HG03064 (cell line): ENCODE measurements around the gene TMCO4.
"Not testable (repeated sequence)": the region's sequence is repeated elsewhere in the genome, so short reads cannot be mapped to it uniquely, and the experiment has no call there.

Experiments used
- ATAC-seq: cut with Tn5 transposase; IDR thresholded peaks from one replicate; pipeline ENCODE4 v1.9.1; 2021; ENCODE audit warnings: low read depth; ENCODE audit not compliant: unreplicated experiment

The TMCO4 gene

DNA sequence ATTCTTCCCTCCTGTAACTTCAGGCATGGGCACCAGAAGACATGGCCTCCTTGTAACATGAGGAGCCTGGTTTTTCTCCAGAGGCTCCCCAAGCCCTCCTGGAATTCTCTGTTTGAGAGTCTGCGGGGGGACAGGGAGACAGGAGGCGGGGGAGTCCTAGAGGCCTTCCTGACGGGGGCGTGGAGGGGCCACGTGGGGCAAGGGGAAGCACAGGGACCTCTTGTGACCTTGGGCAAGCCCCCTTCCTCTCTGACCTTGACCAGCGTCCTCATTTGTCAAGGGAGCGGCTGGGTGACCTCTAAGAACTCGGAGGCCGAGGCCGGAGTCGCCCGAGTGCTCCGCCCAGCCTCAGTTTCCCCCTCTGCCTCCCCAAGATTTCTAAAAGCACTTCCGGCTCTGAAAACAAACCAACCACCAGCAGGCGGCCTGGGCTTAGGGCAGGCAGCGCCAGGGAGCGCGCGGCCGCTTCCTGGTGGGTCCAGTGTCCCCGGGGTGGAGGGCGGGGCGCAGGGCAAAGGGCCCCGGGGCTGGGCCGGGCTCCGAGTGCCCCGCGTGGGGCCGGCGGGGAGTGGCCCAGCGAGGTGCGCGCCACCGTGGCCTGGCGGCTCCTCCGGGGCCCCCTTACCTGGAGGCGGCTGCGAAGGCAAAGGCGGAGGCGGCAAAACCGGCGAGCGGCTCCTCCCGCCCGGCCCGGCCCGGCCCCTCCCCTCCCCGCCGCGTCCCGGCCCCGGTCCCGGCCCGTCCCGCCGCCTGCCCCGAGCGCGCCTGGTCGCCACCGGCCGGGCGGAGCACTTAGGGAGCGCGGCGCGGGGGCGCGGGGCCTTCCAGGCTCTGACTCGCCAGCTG lies at the start of gene TMCO4:
Gene TMCO4, minus strand, starts transcription at position 687 of the 846 bp plus-strand sequence. CDS start 19,158 bp downstream, outside the sequence.
- ATAC-seq: no peak

DNA sequence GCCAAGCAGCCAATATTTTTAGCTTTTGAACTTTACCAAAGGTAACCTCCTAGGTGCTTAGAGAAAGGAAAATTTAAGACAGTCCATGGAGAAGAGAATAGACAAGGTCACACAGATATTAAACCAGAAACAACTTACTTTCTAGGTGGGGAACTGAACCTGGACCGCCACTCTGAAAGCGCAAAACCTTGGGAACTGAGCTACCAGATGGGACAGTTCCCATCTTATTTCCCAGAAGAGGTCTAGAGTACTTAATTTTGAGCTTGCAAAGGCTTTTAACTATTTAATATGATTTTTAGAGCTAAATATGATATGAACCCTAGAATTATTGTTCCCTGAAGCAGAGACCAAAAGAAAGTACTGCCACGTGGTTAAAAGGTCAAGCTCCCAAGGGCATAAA lies 49.6 kb upstream of the TMCO4 start:
- not testable (repeated sequence) for ATAC-seq

DNA sequence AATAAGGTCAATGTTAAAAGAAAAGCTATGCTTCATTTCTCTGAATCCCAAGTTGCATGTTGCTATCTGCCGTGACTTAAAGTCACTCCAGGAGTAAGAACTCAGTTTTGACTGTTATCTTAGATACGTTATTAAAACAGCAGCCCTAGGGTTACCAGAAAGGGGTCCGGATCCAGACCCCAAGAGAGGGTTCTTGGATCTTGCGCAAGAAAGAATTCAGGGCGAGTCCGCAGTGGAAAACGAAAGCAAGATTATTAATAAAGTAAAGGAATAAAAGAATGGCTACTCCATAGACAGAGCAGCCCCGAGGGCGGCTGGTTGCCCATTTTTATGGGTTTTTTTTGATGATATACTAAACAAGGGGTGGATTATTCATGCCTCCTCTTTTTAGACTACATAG lies 47.6 kb upstream of the TMCO4 start:
- ATAC-seq: not testable (repeated sequence)

DNA sequence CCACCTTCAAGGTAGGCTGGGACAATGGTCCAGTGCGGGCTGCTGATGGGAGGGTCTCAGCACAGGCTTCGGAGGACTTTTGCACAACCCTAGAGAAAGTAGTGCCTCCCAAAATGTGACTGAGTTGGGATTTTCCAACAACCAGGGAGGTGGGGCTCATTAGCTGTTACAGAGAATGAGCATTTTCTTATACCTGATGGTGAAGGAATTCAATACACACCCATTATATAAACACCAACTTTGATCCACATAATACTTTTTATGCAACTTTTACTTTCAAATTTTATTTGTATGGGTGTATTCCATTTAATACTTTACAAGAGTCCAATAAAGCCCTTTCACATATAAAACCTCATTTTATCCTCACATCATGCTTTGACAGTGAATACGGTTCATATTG lies 46.6 kb upstream of the TMCO4 start:
- no peak for ATAC-seq

DNA sequence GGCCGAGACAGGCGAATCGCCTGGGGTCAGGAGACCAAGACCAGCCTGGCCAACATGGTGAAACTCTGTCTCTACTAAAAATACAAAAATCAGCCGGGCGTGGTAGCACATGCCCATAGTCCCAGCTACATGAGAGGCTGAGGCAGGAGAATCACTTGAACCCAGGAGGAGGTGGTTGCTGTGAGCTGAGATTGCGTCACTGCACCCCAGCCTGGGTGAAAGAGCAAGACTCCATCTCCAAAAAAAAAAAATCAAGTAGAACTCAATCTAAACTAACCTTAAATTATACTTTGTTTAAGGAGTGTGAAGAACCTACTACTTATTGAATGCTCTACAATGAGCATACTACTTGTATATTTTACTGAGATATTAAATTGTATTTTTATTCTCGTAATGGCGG lies 45.8 kb upstream of the TMCO4 start:
- no peak for ATAC-seq

DNA sequence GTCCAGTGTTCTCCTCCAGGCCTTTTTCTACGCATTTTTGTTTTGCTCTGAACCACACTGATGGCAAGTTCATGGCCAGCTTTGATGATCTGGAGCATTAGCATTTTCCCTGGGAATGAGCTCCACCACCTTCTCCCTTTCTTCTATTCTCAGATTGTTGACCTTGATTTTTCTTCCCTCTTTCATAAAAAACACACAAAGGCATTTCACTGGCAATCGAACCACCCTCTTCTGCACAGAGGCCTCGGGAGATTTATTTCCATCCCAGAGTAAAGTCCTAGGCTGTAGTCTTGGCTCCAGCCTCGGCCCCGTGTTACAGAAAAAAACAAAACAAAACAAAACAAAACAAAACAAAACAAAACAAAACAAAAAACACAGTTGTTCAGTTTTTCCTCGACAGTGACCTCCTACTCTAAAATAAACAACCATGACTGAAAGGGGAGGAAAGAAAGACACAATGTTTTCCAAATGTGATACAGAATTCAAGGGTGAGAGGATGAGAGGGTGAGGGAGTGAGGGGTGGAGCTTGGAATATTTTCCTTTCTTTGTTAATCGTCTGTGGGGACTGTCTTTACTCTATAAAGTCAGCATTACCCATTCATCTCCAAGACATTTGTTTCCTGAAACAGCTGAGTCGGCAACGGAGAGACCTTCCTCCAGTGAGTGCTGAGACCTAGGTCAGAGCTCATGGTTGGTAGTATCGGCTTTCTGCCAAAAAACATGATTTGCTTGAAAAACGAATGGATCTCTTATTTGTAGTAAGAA lies 45.2 kb upstream of the TMCO4 start:
- ATAC-seq: no peak

DNA sequence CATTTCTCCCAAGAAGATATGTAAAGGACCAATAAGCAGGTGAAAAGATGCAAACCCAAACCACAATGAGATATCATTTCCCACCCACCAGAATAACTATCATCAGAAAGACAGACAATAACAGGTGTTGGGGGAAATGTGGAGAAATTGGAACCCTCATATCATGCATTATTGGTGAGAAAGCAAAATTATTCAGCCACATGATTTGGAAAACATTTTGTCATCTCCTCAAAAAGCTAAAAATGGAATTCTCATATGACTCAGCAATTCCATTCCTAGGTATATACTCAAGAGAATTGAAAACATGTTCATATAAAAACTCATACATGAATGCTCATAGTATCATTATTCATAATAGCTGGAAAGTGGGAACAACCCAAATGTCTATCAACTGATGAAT lies 40.5 kb upstream of the TMCO4 start:
- ATAC-seq: no peak

DNA sequence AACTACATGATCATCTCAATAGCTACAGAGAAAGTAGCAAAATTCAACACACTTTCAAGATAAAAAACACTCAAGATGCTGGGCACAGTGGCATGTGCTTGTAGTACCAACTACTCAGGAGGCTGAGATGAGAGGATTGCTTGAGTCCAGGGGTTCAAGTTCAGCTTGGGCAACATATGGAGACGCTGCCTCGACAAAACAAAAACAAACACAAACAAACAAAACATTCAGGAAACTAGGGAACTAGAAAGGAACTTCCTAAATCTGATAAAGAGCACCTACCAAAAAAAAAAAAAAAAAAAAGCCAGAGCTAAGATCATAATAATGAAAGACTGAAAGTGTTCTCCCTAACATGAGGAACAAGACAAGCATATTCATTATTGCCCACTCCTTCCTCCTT lies 38.1 kb upstream of the TMCO4 start:
- ATAC-seq: no peak

DNA sequence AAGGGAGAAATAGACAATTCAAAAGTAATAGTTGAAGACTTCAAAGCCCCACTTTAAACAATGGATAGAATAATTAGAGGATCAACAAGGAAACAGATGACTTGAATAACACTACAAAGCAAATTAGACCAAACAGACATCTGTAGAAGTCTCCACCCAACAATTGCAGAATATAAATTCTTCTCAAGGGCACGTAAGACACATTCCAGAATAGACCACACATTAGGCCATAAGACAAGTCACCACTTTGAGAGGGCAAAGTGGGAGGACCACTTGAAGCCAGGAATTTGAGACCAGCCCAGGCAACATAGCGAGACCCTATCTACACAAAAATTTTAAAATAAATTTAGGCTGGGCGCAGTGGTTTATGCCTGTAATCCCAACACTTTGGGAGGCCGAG lies 35.9 kb upstream of the TMCO4 start:
- no peak for ATAC-seq

DNA sequence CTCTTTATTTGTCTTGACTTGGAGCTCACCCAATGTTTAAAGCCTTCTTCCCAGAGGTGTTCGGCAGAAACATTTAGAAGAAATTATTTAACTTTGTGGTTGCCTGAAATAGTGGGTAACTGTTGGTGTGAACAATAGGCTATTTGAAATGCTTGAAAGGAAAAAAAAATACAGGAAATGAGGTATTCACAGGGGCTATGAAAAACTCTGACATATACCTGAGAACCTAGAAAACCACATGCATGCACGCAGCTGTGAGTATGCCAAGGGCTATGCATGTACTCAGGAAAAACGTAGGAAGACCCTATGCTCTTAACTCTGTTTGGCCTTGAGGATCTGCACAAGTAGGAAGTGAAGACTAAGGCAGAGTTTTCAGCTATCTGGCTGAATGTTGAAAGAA lies 31.7 kb upstream of the TMCO4 start:
- ATAC-seq: no peak

DNA sequence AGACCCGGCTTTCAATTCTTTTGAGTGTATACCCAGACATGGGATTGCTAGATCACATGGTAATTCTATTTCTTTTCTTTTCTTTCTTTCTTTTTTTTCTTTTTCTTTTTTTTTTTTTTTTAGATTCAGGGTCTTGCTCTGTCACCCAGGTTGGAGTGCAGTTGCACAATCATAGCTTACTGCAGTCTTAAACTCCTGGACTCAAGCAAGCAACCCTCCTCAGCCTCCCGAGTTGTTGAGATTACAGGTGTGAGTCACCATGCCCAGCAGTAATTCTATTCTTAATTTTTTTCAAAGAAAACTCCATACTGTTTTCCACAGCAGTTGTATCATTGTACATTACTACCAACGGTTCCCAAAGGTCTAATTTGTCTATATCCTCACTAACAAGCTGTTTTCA lies 28.8 kb upstream of the TMCO4 start:
- ATAC-seq: no peak

DNA sequence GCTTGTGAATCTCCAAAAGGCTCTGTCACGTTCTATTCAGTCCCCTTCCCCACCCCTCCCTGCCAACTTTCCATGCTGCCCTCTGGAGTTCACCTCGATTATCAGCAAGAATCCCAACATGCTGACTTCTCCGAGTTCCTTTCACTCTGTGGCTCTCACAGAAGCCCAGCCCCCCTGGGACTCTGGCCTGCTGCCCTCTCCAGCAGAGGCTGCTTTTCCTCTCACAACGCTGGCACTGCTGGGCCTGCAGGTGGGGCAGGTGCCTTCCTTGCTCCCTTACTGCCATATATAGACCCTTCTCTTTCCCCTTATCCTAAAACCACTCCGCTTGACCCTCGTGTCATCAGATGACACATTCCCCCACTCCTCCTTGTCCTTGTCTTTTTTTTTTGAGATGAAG lies 25.6 kb upstream of the TMCO4 start:
- no peak for ATAC-seq

DNA sequence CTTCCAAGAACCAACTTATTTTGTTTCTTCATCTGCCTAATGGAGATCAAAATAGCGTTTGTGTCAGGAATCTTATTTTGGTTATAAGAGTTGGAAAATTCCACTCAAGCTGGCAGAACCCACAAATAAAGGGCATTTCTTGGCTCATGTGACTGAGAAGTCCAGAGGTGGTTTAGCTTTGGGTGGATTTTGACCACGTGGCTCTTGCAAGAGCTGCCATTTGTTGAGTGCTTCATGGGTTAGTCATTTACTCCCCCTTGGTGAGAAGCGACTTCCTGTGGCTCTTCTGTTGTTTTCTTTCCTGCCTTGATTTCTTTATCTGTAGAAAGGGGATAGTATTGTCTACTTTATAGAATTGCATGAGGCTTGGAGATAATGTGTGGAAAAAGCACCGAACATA lies 24.8 kb upstream of the TMCO4 start:
- no peak for ATAC-seq

DNA sequence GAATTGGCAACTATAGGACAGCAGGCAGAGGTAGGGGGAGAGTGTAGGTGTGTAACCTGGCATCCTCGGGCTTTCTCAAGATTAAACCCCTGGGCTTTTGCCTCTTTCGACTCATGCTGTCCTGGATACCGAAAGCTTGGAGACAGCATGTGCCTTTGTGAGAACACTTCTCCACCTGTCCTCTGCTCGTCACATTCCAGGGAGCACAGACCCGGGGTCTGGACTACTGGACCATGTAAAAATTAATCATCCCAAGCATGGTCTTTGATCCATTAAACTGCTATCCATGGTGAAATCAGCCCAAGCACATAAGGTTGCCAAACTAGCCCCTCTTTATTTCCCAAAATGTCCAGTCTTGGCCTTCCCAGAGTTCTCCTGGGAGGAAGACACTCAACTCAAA lies 24.3 kb upstream of the TMCO4 start:
- ATAC-seq: no peak

DNA sequence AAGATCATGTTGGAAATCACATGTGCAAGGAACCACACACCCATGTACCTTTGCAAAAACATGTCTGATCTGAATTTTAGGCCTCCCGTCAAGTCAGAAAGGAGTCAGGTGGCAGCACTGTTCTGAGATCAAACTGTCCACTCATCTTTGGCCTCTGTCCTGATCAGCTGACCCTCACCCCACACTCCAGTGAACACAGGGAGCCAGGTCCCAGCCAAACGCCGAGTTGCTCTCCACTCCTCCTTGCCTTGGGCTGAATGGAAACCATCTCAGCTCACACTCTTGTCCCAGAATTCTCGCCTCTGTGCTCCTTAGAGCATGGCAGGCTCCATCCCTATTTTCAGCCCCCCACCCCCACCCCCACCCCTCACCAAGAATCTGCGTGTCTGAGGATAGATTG lies 20.0 kb upstream of the TMCO4 start:
- ATAC-seq: no peak

DNA sequence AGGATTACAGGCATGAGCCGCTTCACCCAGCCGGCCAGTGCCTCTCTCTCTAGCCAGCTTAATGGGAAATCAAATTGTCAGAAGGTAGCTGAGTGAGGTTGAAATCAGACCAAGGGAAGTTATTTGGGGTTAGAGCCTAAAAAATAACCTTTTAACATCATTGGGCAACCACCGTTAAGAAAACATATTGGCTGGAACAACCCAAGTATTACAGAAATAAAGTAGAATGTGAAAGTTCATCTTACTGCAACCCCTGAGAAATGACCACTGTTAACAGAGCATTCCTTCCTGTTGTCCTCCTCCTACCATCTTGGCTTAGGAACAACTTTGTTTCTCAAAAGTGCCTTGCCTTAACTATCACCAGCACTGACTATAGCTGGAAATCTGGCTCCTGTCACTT lies 18.6 kb upstream of the TMCO4 start:
- ATAC-seq: no peak

DNA sequence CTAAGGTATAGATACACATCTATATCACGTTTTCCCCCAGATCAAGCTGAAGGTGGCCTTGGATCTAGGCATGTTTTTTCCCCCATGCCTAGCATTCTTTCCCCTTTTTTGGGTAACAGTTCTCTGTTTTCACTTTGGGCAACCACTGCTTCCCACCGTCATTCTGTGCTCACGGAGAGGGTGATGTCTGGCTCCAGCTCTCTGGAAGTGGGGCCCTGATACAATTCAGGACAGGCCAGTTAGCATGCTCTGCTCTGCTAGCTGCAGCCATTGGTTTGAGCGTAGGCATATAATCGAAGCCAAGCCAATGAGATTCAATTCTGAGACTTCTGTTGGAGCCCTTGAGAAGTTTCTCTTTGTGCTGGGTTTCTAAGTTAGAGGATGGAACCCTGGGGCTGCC lies 17.4 kb upstream of the TMCO4 start:
- no peak for ATAC-seq

DNA sequence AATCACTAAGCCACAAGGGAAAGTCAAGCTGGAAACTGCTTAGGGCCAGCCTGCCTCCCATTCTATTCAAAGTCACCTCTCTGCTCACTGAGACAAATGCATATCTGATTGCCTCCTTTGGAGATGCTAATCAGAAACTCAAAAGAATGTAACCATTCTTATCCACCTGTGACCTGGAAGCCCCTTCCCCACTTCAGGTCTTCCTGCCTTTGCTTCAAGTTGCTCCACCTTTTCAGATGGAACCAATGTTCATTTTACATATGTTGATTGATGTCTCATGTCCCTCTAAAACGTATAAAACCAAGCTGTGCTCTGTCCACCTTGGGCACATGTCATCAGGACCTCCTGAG lies 17.0 kb upstream of the TMCO4 start:
- ATAC-seq: not testable (repeated sequence)

DNA sequence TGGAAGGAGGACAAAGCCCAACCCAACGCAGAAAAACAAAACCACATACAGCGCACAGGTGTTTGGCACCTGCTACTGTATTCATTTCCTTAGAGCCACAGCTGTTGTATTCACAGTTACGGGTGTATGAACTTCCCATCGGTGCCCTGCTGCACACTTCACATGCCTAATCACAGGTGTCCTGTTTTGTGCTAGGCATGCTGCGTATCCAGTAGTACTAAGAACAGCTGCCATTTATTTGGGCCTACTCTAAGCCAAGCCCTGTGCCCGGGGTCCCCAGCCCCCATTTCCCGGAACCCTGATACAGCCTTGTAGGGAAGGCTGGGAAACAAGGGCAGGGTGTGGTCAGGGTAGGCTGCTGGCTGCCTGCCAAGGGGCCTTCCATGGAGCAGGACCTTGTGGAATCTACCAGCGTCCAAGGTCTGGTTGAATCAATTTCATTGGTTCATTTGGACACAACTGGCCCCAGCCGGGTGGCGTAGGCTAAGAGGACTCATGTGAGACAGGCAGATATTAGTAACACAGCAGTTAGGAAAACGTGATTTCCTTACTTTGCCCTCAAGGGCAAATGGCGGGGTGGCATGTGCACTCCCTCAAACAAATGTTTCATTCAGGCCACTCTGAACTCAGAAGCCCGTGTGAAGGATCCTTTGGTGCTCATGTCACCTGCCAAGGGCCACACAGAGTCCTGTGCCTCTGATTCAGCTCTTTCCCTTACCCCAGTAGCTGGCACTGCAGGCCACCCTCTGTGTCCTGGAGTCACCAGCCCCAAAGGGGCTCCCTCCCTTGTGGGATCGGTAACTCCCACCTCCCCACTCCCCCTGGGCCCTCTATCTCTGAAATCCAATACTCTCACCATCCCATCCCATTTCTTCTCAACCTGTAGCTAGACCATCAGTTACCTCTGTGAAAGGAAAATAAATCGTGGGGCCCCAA lies 16.4 kb upstream of the TMCO4 start:
- no peak for ATAC-seq

DNA sequence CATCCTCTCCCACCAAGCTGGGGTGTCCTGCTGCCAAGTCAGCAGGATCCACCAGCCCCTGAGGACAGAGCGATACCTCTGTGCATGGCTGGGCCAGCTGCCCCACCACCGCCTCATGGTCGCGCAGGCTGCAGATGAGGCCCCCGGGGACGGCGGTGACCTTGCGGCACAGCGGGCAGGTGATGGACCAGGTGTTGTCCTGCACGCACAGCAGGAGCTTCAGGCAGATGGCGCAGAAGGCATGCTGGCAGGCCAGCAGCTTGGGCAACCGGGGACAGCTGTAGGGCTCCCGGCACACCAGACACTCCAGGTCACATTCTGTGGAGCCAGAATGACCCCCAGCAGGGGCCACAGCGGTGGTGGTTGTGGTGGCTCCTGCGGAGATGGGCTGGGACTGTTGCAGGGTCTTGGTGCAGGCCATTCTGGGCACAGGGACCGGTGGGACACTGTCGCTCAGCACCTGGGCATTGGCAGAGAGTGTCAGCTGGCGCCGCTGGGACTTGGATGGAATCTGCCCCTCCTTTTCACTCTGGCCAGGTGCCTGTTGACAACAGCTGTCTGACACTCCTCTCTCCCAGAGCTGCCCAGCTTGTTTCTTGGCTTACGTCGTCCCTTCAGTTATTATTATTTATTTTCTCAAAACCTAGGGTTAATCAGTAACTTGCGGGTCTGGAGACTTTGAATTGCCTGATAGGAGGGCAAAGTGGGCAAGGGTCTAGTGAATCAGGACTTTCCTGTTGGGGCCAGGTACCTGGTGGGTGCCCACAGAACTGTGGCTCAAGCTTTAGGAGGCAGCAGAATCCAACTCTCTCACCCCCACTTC lies 15.2 kb upstream of the TMCO4 start, which contains the start of gene RNF186:
Gene RNF186, minus strand, starts transcription at position 603 of the 823 bp plus-strand sequence. Its CDS starts 182 bp downstream, at position 421.
- ATAC-seq: no peak
